ENCODE data around the gene OGT.
A peak's percentile ranks its signal among the peaks of the same experiment; 100 is the strongest.
"Not testable (repeated sequence)": the region's sequence is repeated elsewhere in the genome, so short reads cannot be mapped to it uniquely, and the experiment has no call there.

The OGT gene

GRCh38 chrX:71532753-71533425, at the start of gene OGT:
OGT (plus strand) TSS chrX:71533104; CDS start chrX:71533300, 196 bp downstream.
- DNase-seq (ENCODE audit: low read depth), result peak; percentile 94

GRCh38 chrX:71487814-71488213, 45.1 kb upstream of the OGT start:
- no peak for DNase-seq (ENCODE audit: low read depth)

- peak; percentile 31 for DNase-seq (ENCODE audit: low read depth)
Observed at GRCh38 chrX:71489540-71489939, 43.4 kb upstream of the OGT start.

- peak; percentile 61 for DNase-seq (ENCODE audit: low read depth)
Observed at GRCh38 chrX:71492231-71493065, 40.5 kb upstream of the OGT start.

GRCh38 chrX:71493111-71493613, 39.7 kb upstream of the OGT start:
- DNase-seq (ENCODE audit: low read depth), result peak; percentile 14

- not testable (repeated sequence) for DNase-seq (ENCODE audit: low read depth)
Observed at GRCh38 chrX:71495979-71496378, 36.9 kb upstream of the OGT start.

- DNase-seq (ENCODE audit: low read depth), result no peak
Observed at GRCh38 chrX:71496476-71496875, 36.4 kb upstream of the OGT start.

- DNase-seq (ENCODE audit: low read depth), result not testable (repeated sequence)
Observed at GRCh38 chrX:71502080-71502479, 30.8 kb upstream of the OGT start.

GRCh38 chrX:71504346-71504745, 28.6 kb upstream of the OGT start:
- DNase-seq (ENCODE audit: low read depth), result no peak

GRCh38 chrX:71509289-71509688, 23.6 kb upstream of the OGT start:
- DNase-seq (ENCODE audit: low read depth), result no peak

GRCh38 chrX:71510161-71510560, 22.7 kb upstream of the OGT start:
- no peak for DNase-seq (ENCODE audit: low read depth)

GRCh38 chrX:71513731-71514130, 19.2 kb upstream of the OGT start:
- DNase-seq (ENCODE audit: low read depth), result not testable (repeated sequence)

- peak; percentile 43 for DNase-seq (ENCODE audit: low read depth)
Observed at GRCh38 chrX:71514367-71515037, 18.4 kb upstream of the OGT start.

GRCh38 chrX:71515038-71515396, 17.9 kb upstream of the OGT start:
- peak; percentile 36 for DNase-seq (ENCODE audit: low read depth)

GRCh38 chrX:71525316-71525715, 7.6 kb upstream of the OGT start:
- no peak for DNase-seq (ENCODE audit: low read depth)

GRCh38 chrX:71532078-71532752, 689 bp upstream of the OGT start:
- DNase-seq (ENCODE audit: low read depth), result peak; percentile 63

GRCh38 chrX:71533516-71533850, 579 bp downstream of the OGT start:
- no peak for DNase-seq (ENCODE audit: low read depth)

GRCh38 chrX:71533851-71534561, 1.1 kb downstream of the OGT start:
- peak; percentile 61 for DNase-seq (ENCODE audit: low read depth)

GRCh38 chrX:71534773-71535544, 2.1 kb downstream of the OGT start:
- DNase-seq (ENCODE audit: low read depth), result peak; percentile 5

- DNase-seq (ENCODE audit: low read depth), result no peak
Observed at GRCh38 chrX:71536285-71536684, 3.4 kb downstream of the OGT start.

- DNase-seq (ENCODE audit: low read depth), result no peak
Observed at GRCh38 chrX:71537743-71538142, 4.8 kb downstream of the OGT start.

Data from EH (cell line).